DOHH2 (cell line): ENCODE data around the gene CMA1.

Experiments
- EZH2phosphoT487 ChIP-seq: fragments of 200-600 bp; sonication (generic); IDR thresholded peaks from 2 replicates; pipeline ENCODE4 v1.6.1; 2017; ENCODE audit warnings: borderline replicate concordance, mild to moderate bottlenecking, antibody characterized with exemption, low read length, moderate library complexity, mixed read lengths
- TF ChIP-seq, protein P1 (sequence below): fragments of 200-600 bp; sonication (generic); IDR thresholded peaks from one replicate; pipeline ENCODE4 v1.5.1; 2014; ENCODE audit warnings: antibody characterized with exemption, mild to moderate bottlenecking, low read depth, low read length; ENCODE audit not compliant: poor library complexity, severe bottlenecking

DNA sequence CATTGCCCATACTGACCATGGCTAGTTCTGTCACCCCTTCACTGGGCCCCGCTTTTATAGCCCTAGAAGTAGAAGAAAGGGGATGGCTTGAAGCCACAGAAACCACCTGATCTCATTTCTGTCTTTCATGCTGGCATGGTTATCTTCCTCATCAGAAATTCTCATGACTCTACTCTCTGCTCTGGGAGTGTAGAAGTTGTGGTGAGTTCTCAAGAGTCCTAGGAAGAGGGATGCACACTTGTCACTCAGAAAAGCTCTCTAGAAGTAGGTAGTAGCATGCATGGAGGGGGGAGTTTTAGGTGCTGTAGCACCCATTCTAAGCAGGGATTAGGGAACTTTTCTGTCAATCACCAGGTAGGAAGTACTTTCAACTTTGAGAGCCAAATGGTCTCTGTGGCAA is 6.1 kb upstream of the CMA1 start:
- TF ChIP-seq, protein P1, sequence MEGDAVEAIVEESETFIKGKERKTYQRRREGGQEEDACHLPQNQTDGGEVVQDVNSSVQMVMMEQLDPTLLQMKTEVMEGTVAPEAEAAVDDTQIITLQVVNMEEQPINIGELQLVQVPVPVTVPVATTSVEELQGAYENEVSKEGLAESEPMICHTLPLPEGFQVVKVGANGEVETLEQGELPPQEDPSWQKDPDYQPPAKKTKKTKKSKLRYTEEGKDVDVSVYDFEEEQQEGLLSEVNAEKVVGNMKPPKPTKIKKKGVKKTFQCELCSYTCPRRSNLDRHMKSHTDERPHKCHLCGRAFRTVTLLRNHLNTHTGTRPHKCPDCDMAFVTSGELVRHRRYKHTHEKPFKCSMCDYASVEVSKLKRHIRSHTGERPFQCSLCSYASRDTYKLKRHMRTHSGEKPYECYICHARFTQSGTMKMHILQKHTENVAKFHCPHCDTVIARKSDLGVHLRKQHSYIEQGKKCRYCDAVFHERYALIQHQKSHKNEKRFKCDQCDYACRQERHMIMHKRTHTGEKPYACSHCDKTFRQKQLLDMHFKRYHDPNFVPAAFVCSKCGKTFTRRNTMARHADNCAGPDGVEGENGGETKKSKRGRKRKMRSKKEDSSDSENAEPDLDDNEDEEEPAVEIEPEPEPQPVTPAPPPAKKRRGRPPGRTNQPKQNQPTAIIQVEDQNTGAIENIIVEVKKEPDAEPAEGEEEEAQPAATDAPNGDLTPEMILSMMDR: no peak
- TF ChIP-seq EZH2phosphoT487: no peak
